ENCODE data around the gene XRCC4.

DNA sequence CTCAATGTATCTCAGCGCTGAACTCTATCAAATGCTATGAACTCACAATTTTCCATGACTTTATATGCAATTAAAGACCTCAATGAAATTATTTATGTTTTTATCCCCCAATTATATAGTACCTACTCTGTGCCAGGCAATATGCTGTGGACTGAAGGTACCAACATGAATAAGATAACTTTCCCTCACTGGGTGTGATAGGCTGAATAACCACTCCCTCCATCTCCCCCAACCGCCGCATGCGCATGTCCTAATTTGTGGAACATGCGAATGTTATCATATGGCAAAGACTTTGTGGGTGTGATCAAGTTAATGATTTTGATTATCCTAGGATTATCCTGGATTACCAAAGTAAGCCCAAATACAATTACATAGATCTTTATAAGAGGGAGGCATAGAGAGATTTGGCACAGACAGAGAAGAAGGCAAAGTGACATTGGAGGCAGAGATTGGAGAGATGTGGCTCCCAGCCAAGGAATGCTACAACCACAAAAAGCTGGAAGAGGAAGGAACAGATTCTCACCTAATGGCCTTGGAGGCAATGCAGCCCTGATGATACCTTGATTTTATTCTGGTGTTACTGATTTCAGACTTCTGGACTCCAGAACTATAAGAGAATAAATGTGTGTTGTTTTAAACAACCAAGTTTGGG lies 245.1 kb downstream of the XRCC4 start:
- TF ChIP-seq, protein P1, sequence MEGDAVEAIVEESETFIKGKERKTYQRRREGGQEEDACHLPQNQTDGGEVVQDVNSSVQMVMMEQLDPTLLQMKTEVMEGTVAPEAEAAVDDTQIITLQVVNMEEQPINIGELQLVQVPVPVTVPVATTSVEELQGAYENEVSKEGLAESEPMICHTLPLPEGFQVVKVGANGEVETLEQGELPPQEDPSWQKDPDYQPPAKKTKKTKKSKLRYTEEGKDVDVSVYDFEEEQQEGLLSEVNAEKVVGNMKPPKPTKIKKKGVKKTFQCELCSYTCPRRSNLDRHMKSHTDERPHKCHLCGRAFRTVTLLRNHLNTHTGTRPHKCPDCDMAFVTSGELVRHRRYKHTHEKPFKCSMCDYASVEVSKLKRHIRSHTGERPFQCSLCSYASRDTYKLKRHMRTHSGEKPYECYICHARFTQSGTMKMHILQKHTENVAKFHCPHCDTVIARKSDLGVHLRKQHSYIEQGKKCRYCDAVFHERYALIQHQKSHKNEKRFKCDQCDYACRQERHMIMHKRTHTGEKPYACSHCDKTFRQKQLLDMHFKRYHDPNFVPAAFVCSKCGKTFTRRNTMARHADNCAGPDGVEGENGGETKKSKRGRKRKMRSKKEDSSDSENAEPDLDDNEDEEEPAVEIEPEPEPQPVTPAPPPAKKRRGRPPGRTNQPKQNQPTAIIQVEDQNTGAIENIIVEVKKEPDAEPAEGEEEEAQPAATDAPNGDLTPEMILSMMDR (IDR thresholded peaks at IDR 0.05; ENCODE audit: poor library complexity, severe bottlenecking): no peak
- no peak for TF ChIP-seq RAD21 (conservative IDR thresholded peaks at IDR 0.05)
